K562 treated with DMSO at 1 percent for 4 hours (cell line): Measurements from ENCODE around the gene RAB6B. TPM values are rescaled to one million over a fixed set of nuclear protein-coding genes. Genes with fewer than 3 reads are reported as not detected.

ENCODE experiments used
- total RNA-seq: library from RNA; unstranded; fragments of 300-600 nt; gene quantifications from 2 replicates; pipeline ENCODE4 v1.2.3, GENCODE V29; 2022; ENCODE audit not compliant: insufficient read depth

Gene RAB6B
- total RNA-seq = 8.6 and 12.8 TPM in 2 replicates

DNA sequence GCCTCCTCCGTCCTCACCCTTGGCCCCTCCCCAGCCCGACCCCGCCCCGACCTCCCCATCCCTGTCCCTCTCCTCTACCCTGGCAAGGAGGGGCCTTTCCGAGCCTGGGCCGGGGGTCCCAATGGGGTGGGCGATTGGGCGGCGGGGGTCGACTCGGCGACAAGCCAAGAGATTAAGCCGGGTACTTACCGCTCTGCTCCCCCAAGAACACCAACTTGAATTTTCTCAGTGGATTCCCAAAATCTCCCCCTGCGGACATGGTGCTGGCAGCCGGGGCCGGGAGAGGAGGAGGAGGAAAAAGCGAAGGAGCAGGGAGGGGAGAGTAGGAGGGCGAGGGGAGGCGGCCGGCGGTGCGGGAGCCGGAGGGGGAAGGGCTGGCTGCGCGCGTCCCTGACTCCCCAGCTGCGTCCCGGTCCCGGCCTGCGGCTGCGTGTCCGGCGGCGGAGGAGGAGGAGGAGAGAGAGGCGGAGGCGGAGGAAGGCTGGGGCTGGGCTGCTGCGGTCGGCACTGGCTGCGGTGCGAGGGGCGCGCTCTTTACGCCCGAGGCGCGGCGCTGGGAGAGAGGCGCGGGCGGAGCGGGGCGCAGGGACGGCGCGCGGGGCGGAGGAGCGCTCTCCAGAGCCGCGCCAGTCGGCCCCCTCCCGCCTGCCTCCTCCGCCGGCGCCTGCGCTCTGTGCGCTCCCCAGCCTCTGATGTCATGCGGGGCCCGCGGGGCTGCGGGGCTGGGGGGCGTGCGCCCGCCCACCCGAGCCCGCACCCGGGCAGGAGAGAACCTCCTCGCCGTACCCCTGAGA lies at the start of gene RAB6B:
TSS of gene RAB6B (minus strand) at position 675 of the 794 bp plus-strand sequence. CDS start at position 259, 416 bp downstream.

DNA sequence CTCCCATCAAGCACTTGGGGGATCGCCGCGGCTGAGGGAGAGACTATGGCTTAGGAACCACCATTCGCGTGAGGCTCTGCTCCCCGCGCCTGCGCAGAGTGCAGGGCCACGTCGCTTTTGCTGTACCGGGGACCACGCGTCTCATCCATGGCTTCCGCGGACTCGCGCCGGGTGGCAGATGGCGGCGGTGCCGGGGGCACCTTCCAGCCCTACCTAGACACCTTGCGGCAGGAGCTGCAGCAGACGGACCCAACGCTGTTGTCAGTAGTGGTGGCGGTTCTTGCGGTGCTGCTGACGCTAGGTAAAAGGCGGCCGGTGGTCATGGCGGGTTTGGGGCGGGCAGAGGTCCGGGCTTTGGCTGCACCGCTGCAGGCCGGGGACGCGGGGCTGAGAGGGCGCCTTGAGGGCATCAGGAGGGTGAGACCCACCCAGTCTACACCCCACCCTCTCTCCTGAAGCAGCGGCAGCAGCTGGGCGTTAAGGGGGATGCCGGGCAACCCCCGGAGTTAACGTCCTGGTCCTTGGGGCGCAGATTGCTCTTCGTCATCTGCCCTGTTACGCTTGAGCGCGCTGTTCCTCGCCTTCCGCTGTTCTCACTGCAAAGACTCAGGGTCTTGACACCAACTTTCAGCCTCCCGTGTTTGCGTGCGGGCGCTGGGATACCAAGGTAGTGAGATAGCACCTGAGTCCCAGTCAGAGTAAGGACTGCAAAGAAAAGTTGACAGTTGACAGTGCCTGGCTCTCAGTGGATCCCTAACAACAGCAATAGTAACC lies 89.8 kb downstream of the RAB6B start, which contains the start of gene SRPRB:
TSS of gene SRPRB (plus strand) at position 114 of the 774 bp plus-strand sequence. CDS start at position 148, 34 bp downstream.

Other genes with a start within 250 kb of the RAB6B start
- gene TOPBP1, start 233.9 kb downstream of the RAB6B start, total RNA-seq = 20.6 and 27.1 TPM in 2 replicates
- 3.1 and 3.3 TPM in 2 replicates for gene TF, start 149.5 kb downstream of the RAB6B start, total RNA-seq
- 9.9 and 14.8 TPM in 2 replicates for gene SRPRB, start 90.1 kb downstream of the RAB6B start, total RNA-seq
- not detected in 2 replicates for gene SLCO2A1, start 134.0 kb upstream of the RAB6B start, total RNA-seq